ENCODE measurements around the gene IMMP1L. TPM values are rescaled to one million over a fixed set of nuclear protein-coding genes. Genes with fewer than 3 reads are reported as not detected.

Gene IMMP1L
- total and polyA plus RNA-seq, 10 of the 15 experiments (the other 5 are each of a cell fraction or from before 2014, with no cell fraction given), result 29.4 to 145 (median 85.8) TPM

DNA sequence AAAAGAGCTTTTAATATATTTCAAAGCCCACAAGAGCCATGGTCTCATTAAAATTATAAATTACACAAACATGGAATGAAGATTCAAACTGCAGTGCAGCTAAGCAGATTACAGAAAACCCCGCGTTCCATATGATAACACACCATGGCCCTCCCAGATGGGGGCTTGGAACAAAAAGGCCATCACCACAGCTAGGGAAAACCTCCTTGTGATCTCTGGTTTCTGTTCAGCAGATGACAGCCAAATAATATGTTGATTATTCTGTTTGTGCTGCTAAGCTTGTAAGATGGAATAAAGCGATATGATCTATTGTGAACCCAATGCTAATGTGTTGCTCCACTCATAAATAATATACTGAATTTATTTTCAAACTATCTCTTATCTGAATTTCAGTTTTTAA, 28.5 kb downstream of the IMMP1L start (continued):
- TF ChIP-seq, protein P1, sequence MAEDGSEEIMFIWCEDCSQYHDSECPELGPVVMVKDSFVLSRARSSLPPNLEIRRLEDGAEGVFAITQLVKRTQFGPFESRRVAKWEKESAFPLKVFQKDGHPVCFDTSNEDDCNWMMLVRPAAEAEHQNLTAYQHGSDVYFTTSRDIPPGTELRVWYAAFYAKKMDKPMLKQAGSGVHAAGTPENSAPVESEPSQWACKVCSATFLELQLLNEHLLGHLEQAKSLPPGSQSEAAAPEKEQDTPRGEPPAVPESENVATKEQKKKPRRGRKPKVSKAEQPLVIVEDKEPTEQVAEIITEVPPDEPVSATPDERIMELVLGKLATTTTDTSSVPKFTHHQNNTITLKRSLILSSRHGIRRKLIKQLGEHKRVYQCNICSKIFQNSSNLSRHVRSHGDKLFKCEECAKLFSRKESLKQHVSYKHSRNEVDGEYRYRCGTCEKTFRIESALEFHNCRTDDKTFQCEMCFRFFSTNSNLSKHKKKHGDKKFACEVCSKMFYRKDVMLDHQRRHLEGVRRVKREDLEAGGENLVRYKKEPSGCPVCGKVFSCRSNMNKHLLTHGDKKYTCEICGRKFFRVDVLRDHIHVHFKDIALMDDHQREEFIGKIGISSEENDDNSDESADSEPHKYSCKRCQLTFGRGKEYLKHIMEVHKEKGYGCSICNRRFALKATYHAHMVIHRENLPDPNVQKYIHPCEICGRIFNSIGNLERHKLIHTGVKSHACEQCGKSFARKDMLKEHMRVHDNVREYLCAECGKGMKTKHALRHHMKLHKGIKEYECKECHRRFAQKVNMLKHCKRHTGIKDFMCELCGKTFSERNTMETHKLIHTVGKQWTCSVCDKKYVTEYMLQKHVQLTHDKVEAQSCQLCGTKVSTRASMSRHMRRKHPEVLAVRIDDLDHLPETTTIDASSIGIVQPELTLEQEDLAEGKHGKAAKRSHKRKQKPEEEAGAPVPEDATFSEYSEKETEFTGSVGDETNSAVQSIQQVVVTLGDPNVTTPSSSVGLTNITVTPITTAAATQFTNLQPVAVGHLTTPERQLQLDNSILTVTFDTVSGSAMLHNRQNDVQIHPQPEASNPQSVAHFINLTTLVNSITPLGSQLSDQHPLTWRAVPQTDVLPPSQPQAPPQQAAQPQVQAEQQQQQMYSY (CRISPR knock-in tag; IDR thresholded peaks at IDR 0.05), result no peak
- no peak for TF ChIP-seq ZNF207 (IDR thresholded peaks at IDR 0.05; ENCODE audit: borderline replicate concordance)

DNA sequence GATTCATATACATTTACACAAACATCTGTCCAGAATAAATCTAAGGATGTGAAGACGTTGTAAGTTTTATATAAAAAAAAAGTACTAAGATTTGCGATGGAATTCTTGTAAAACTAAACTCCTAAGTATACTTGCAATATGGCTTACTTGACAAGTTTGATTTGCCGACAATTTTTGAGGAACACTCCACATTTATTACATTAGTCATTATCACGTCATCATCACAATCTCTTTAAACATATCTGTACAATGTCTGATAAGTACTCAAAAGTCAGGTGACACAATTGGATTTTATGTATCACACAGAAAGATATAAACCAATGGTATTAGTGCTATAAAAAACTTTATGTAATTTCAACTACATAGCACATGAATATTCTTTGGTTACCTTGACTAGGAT, 30.4 kb downstream of the IMMP1L start:
- Histone ChIP-seq H3K4me1 (ENCODE audit: control insufficient read depth, insufficient read depth, low read length) (no peaks in the 10 kb centered on the region), H2AFZ (ENCODE audit: control insufficient read depth, low read depth, low read length) (no peak overlapping the region), H3K9me3 (replicated peaks; ENCODE audit: control insufficient read depth, insufficient read depth, low read length) (no peaks in the 10 kb centered on the region; the same call in 2 of the 3 replicates), H3K36me3 (ENCODE audit: control insufficient read depth in 2 of 2, insufficient read depth in 2 of 2, low read length in 1 of 2) (no peaks in the 10 kb centered on the region), H3K27ac (ENCODE audit: control insufficient read depth, insufficient read depth) (no peak overlapping the region), H3K27me3 (replicated peaks in 1 of 2; ENCODE audit: control insufficient read depth in 2 of 2, insufficient read depth in 2 of 2, low read length in 1 of 2) (no peaks in the 10 kb centered on the region), H3K9ac (ENCODE audit: control insufficient read depth, insufficient read depth, low read length) (no peak overlapping the region), H3K4me3 (no peak overlapping the region), H3K4me2 (ENCODE audit: control insufficient read depth, insufficient read depth) (no peak overlapping the region), H4K20me1 (ENCODE audit: control insufficient read depth, insufficient read depth) (no peaks in the 10 kb centered on the region), H3K79me2 (ENCODE audit: control insufficient read depth, insufficient read depth, low read length) (no peaks in the 10 kb centered on the region; the same call in 1 of the 2 replicates)
- BruUV-seq (replicated peaks), result no TSS peak
- ChIA-PET CTCF (interaction anchor here (0.8 kb wide), 1 partner anchor 479 kb away, joined by 3 read pairs; no protein-coding TSS in a partner anchor), SMC1A (ENCODE audit: uncharacterized antibody, unreplicated experiment) (interaction anchor here (1.4 kb wide), 1 partner anchor 162 kb away, joined by 5 read pairs; no protein-coding TSS in a partner anchor), POLR2A (no interaction called here), RAD21 (ENCODE audit: unreplicated experiment) (interaction anchor here (1.5 kb wide), 1 partner anchor 479 kb away, joined by 6 read pairs; no protein-coding TSS in a partner anchor)
- in situ Hi-C loops (cut with MboI), result no loop called here
- no peak for ATAC-seq
- TF ChIP-seq SMC3 (IDR thresholded peaks at IDR 0.05; ENCODE audit: borderline replicate concordance, low read length) (no peak), ETV6 (conservative IDR thresholded peaks at IDR 0.05 in 1 of 2, IDR thresholded peaks at IDR 0.05 in 1 of 2; ENCODE audit: borderline replicate concordance in 1 of 2, low read depth in 1 of 2) (no peak)
- WGBS (ENCODE audit: insufficient coverage, insufficient replicate concordance, low lambda C conversion rate, missing lambda C conversion rate), result 93% methylated on average over 4 of the region's 4 CpGs
- DNase-seq (ENCODE audit: low read depth, low spot score), result no peak
- FAIRE-seq, result no peak
- intact Hi-C loops (cut with micrococcal nuclease; ENCODE audit: unreplicated experiment), result no loop called here

Measured in GM12878 (cell line).